Measurements from ENCODE around the gene LONP1.

Gene LONP1

GRCh38 chr19:5686647-5687359, 33.1 kb downstream of the LONP1 start (continued):
- peak; percentile 97 for TF ChIP-seq KLF9 (tag by site-specific recombination; IDR thresholded peaks at IDR 0.05; ENCODE audit: low read depth)
- TF ChIP-seq ZNF416 (tag by site-specific recombination; IDR thresholded peaks at IDR 0.05): no peak
- TF ChIP-seq ZNF324 (tag by site-specific recombination; IDR thresholded peaks at IDR 0.05): 0 out of 2 replicates have a peak, but pooled peaks have one; percentile 21
- TF ChIP-seq, protein P1, sequence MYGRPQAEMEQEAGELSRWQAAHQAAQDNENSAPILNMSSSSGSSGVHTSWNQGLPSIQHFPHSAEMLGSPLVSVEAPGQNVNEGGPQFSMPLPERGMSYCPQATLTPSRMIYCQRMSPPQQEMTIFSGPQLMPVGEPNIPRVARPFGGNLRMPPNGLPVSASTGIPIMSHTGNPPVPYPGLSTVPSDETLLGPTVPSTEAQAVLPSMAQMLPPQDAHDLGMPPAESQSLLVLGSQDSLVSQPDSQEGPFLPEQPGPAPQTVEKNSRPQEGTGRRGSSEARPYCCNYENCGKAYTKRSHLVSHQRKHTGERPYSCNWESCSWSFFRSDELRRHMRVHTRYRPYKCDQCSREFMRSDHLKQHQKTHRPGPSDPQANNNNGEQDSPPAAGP (tag by site-specific recombination; IDR thresholded peaks at IDR 0.05): no peak
- no peak for TF ChIP-seq ZSCAN5A (tag by site-specific recombination; IDR thresholded peaks at IDR 0.05)
- TF ChIP-seq, protein P2, sequence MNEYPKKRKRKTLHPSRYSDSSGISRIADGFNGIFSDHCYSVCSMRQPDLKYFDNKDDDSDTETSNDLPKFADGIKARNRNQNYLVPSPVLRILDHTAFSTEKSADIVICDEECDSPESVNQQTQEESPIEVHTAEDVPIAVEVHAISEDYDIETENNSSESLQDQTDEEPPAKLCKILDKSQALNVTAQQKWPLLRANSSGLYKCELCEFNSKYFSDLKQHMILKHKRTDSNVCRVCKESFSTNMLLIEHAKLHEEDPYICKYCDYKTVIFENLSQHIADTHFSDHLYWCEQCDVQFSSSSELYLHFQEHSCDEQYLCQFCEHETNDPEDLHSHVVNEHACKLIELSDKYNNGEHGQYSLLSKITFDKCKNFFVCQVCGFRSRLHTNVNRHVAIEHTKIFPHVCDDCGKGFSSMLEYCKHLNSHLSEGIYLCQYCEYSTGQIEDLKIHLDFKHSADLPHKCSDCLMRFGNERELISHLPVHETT (tag by site-specific recombination; IDR thresholded peaks at IDR 0.05): no peak
- 0 out of 2 replicates have a peak, but pooled peaks have one; percentile 34 for TF ChIP-seq ZNF2 (tag by site-specific recombination; IDR thresholded peaks at IDR 0.05)
- TF ChIP-seq, protein P3, sequence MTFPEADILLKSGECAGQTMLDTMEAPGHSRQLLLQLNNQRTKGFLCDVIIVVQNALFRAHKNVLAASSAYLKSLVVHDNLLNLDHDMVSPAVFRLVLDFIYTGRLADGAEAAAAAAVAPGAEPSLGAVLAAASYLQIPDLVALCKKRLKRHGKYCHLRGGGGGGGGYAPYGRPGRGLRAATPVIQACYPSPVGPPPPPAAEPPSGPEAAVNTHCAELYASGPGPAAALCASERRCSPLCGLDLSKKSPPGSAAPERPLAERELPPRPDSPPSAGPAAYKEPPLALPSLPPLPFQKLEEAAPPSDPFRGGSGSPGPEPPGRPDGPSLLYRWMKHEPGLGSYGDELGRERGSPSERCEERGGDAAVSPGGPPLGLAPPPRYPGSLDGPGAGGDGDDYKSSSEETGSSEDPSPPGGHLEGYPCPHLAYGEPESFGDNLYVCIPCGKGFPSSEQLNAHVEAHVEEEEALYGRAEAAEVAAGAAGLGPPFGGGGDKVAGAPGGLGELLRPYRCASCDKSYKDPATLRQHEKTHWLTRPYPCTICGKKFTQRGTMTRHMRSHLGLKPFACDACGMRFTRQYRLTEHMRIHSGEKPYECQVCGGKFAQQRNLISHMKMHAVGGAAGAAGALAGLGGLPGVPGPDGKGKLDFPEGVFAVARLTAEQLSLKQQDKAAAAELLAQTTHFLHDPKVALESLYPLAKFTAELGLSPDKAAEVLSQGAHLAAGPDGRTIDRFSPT (tag by site-specific recombination; IDR thresholded peaks at IDR 0.05): no peak; the same call in 1 of the 2 replicates
- TF ChIP-seq, protein P4, sequence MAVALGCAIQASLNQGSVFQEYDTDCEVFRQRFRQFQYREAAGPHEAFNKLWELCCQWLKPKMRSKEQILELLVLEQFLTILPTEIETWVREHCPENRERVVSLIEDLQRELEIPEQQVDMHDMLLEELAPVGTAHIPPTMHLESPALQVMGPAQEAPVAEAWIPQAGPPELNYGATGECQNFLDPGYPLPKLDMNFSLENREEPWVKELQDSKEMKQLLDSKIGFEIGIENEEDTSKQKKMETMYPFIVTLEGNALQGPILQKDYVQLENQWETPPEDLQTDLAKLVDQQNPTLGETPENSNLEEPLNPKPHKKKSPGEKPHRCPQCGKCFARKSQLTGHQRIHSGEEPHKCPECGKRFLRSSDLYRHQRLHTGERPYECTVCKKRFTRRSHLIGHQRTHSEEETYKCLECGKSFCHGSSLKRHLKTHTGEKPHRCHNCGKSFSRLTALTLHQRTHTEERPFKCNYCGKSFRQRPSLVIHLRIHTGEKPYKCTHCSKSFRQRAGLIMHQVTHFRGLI (tag by site-specific recombination; IDR thresholded peaks at IDR 0.05): no peak
- TF ChIP-seq ZNF677 (tag by site-specific recombination; IDR thresholded peaks at IDR 0.05): no peak
- peak; percentile 40; the same call in 1 of the 2 replicates for TF ChIP-seq ZNF629 (tag by site-specific recombination; IDR thresholded peaks at IDR 0.05)
- TF ChIP-seq ZNF175 (tag by site-specific recombination; IDR thresholded peaks at IDR 0.05): no peak
- no peak for TF ChIP-seq ZNF558 (tag by site-specific recombination; IDR thresholded peaks at IDR 0.05)
- no peak for TF ChIP-seq ZNF530 (tag by site-specific recombination; IDR thresholded peaks at IDR 0.05; ENCODE audit: low read depth)
- TF ChIP-seq, protein P5, sequence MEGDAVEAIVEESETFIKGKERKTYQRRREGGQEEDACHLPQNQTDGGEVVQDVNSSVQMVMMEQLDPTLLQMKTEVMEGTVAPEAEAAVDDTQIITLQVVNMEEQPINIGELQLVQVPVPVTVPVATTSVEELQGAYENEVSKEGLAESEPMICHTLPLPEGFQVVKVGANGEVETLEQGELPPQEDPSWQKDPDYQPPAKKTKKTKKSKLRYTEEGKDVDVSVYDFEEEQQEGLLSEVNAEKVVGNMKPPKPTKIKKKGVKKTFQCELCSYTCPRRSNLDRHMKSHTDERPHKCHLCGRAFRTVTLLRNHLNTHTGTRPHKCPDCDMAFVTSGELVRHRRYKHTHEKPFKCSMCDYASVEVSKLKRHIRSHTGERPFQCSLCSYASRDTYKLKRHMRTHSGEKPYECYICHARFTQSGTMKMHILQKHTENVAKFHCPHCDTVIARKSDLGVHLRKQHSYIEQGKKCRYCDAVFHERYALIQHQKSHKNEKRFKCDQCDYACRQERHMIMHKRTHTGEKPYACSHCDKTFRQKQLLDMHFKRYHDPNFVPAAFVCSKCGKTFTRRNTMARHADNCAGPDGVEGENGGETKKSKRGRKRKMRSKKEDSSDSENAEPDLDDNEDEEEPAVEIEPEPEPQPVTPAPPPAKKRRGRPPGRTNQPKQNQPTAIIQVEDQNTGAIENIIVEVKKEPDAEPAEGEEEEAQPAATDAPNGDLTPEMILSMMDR (tag by site-specific recombination; IDR thresholded peaks at IDR 0.05): peak; percentile 93
- TF ChIP-seq, protein P6, sequence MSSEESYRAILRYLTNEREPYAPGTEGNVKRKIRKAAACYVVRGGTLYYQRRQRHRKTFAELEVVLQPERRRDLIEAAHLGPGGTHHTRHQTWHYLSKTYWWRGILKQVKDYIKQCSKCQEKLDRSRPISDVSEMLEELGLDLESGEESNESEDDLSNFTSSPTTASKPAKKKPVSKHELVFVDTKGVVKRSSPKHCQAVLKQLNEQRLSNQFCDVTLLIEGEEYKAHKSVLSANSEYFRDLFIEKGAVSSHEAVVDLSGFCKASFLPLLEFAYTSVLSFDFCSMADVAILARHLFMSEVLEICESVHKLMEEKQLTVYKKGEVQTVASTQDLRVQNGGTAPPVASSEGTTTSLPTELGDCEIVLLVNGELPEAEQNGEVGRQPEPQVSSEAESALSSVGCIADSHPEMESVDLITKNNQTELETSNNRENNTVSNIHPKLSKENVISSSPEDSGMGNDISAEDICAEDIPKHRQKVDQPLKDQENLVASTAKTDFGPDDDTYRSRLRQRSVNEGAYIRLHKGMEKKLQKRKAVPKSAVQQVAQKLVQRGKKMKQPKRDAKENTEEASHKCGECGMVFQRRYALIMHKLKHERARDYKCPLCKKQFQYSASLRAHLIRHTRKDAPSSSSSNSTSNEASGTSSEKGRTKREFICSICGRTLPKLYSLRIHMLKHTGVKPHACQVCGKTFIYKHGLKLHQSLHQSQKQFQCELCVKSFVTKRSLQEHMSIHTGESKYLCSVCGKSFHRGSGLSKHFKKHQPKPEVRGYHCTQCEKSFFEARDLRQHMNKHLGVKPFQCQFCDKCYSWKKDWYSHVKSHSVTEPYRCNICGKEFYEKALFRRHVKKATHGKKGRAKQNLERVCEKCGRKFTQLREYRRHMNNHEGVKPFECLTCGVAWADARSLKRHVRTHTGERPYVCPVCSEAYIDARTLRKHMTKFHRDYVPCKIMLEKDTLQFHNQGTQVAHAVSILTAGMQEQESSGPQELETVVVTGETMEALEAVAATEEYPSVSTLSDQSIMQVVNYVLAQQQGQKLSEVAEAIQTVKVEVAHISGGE (tag by site-specific recombination; conservative IDR thresholded peaks at IDR 0.05; ENCODE audit: low read depth): peak; percentile 97
- TF ChIP-seq ZNF148 (tag by site-specific recombination; IDR thresholded peaks at IDR 0.05; ENCODE audit: borderline replicate concordance): no peak
- TF ChIP-seq ZNF785 (tag by site-specific recombination; IDR thresholded peaks at IDR 0.05): no peak
- TF ChIP-seq ZIC2 (tag by site-specific recombination; IDR thresholded peaks at IDR 0.05): no peak
- no peak for TF ChIP-seq ZNF112 (tag by site-specific recombination; IDR thresholded peaks at IDR 0.05)
- no peak for TF ChIP-seq ZBTB20 (tag by site-specific recombination; IDR thresholded peaks at IDR 0.05)
- TF ChIP-seq BCL11A (tag by site-specific recombination; IDR thresholded peaks at IDR 0.05; ENCODE audit: low read depth): 0 out of 2 replicates have a peak, but pooled peaks have one; percentile 23
- peak; percentile 87 for TF ChIP-seq ZNF600 (tag by site-specific recombination; IDR thresholded peaks at IDR 0.05)
- no peak for TF ChIP-seq ZNF341 (tag by site-specific recombination; IDR thresholded peaks at IDR 0.05; ENCODE audit: low read depth)
